Measurements from ENCODE around the gene NIPBL.
"Not testable (repeated sequence)": the region's sequence is repeated elsewhere in the genome, so short reads cannot be mapped to it uniquely, and the experiment has no call there.

Gene NIPBL

GRCh38 chr5:37090123-37090726 is 213.7 kb downstream of the NIPBL start:
- no peak for ATAC-seq
- Mint-ChIP-seq H3K27ac (no peak overlapping the region), H3K9me3 (peaks cover 5% of the 10 kb centered on the region), H3K36me3 (peaks cover 60% of the 10 kb centered on the region), H3K27me3 (no peaks in the 10 kb centered on the region), H3K4me3 (no peak overlapping the region), H3K4me1 (no peaks in the 10 kb centered on the region)

- H3K4me1 Mint-ChIP-seq, result no peaks in the 10 kb centered on the region
- no peaks in the 10 kb centered on the region for H3K27me3 Mint-ChIP-seq
- H3K4me3 Mint-ChIP-seq, result no peak overlapping the region
- peaks cover 66% of the 10 kb centered on the region for H3K36me3 Mint-ChIP-seq
- H3K27ac Mint-ChIP-seq, result no peak overlapping the region
- H3K9me3 Mint-ChIP-seq, result peaks cover 5% of the 10 kb centered on the region
- no peak for ATAC-seq
These were observed 214.2 kb downstream of the NIPBL start for GRCh38 chr5:37090781-37091180.

- not testable (repeated sequence) for H3K4me3 Mint-ChIP-seq, H3K27ac Mint-ChIP-seq, H3K27me3 Mint-ChIP-seq, H3K4me1 Mint-ChIP-seq, ATAC-seq
- peaks cover 16% of the 10 kb centered on the region for H3K9me3 Mint-ChIP-seq
- H3K36me3 Mint-ChIP-seq, result peaks cover 76% of the 10 kb centered on the region
These were observed 217.2 kb downstream of the NIPBL start for GRCh38 chr5:37093795-37094194.

GRCh38 chr5:37099267-37099666 is 222.7 kb downstream of the NIPBL start:
- H3K27me3 Mint-ChIP-seq, H3K27ac Mint-ChIP-seq, H3K4me1 Mint-ChIP-seq, H3K4me3 Mint-ChIP-seq, ATAC-seq: not testable (repeated sequence)
- Mint-ChIP-seq H3K36me3 (peaks cover 72% of the 10 kb centered on the region), H3K9me3 (peaks cover 38% of the 10 kb centered on the region)

GRCh38 chr5:37103302-37103701 is 226.7 kb downstream of the NIPBL start:
- Mint-ChIP-seq H3K36me3 (peaks cover 71% of the 10 kb centered on the region), H3K4me1 (no peaks in the 10 kb centered on the region), H3K27ac (no peak overlapping the region), H3K27me3 (no peaks in the 10 kb centered on the region), H3K4me3 (no peak overlapping the region), H3K9me3 (peaks cover 27% of the 10 kb centered on the region)
- no peak for ATAC-seq

- Mint-ChIP-seq H3K4me1 (peaks cover 10% of the 10 kb centered on the region), H3K36me3 (peaks cover 82% of the 10 kb centered on the region), H3K4me3 (no peak overlapping the region), H3K27ac (no peak overlapping the region), H3K9me3 (peaks cover 5% of the 10 kb centered on the region), H3K27me3 (no peaks in the 10 kb centered on the region)
- ATAC-seq, result no peak
These were observed 232.8 kb downstream of the NIPBL start for GRCh38 chr5:37109338-37109737.

- Mint-ChIP-seq H3K27me3 (no peaks in the 10 kb centered on the region), H3K4me3 (no peak overlapping the region), H3K27ac (no peak overlapping the region), H3K36me3 (peaks cover 82% of the 10 kb centered on the region), H3K4me1 (peaks cover 10% of the 10 kb centered on the region), H3K9me3 (peaks cover 5% of the 10 kb centered on the region)
- no peak for ATAC-seq
These were observed 233.6 kb downstream of the NIPBL start for GRCh38 chr5:37110135-37110534.

- Mint-ChIP-seq H3K27ac (no peak overlapping the region), H3K4me3 (no peak overlapping the region), H3K36me3 (peaks cover 70% of the 10 kb centered on the region), H3K9me3 (peaks cover 5% of the 10 kb centered on the region), H3K4me1 (peaks cover 10% of the 10 kb centered on the region), H3K27me3 (no peaks in the 10 kb centered on the region)
- no peak for ATAC-seq
These were observed 235.1 kb downstream of the NIPBL start for GRCh38 chr5:37111426-37112382.

GRCh38 chr5:37112383-37112991 is 235.9 kb downstream of the NIPBL start:
- ATAC-seq, result no peak
- H3K27ac Mint-ChIP-seq, result no peak overlapping the region
- H3K9me3 Mint-ChIP-seq, result peaks cover 5% of the 10 kb centered on the region
- peaks cover 10% of the 10 kb centered on the region for H3K4me1 Mint-ChIP-seq
- no peaks in the 10 kb centered on the region for H3K27me3 Mint-ChIP-seq
- no peak overlapping the region for H3K4me3 Mint-ChIP-seq
- peaks cover 66% of the 10 kb centered on the region for H3K36me3 Mint-ChIP-seq
